ENCODE measurements around the gene FUNDC1.

Gene FUNDC1

DNA sequence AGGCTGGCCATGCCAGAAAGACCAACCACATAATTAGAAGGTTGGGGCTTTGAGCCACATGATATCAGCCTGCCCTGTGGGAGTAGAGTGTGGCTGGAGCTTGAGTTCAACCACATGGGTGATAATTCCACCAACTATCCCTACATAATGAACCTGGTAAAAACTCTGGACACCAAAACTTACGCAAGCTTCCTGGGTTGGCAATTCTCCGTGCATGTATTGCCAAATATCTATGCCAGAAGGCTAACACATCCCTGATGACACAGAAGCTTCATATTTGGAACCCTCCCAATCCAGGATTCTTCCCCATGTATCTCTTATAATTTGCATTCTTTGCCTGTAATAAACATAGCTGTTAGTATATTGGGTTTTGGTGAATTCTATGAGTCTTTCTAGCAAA is 68.2 kb downstream of the FUNDC1 start:
- no peak for DNase-seq

All from KG1 (cell line).